Measurements from ENCODE around the gene SLPI. TPM values are rescaled to one million over a fixed set of nuclear protein-coding genes. Genes with fewer than 3 reads are reported as not detected.
A peak's percentile ranks its signal among the peaks of the same experiment; 100 is the strongest.

The SLPI gene, protein sequence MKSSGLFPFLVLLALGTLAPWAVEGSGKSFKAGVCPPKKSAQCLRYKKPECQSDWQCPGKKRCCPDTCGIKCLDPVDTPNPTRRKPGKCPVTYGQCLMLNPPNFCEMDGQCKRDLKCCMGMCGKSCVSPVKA
- total RNA-seq, result 966 TPM
- long read RNA-seq, transcript SLPI-201 (4 exons, 596 nt), result major isoform, 51 of 69 reads
- long read RNA-seq, partial matches to known transcripts, result 16 of 69 reads
- long read RNA-seq, other reads (novel, unspliced or antisense), result 2 of 69 reads

DNA sequence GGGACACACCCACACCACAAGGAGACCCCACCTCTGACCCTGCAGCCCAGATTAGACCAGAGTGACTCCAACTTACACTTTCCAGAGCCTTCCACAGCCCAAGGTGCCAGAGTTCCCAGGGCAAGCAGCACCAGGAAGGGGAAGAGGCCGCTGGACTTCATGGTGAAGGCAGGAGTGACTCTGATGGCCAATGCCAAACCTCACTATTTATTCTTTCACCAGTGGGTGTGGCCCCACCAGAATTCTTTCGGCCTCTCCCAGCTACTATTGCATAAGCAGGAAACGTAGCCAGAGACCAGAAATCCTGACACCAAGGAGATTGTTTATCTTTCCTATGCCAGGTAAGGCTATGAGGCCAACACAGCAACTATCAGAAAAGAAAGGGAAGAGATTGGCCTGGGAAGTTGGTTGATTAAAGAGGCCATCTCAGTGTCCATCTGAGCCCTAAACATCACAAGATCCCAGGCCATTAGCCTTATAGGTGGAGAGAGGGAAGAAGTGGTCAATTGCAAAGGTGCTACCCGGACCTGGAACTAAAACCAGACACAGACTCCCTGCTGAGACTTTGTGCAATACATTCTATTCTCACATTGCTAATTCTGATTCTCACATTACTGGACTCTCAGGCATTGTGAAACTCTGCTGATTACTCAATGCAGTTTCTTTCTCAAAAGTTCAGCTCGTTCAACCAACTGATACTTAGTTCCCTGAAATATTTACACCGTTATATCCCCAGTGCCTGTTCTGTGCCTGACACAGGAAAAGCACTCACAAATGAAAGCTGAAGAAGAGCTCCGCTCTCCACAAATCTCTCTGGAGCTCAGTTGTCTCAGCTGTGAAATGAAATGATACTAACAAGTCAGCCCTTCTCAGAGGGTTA lies at the start of gene SLPI:
TSS of gene SLPI (minus strand) at position 182 of the 880 bp plus-strand sequence. CDS start at position 161, 21 bp downstream.
- peaks cover 6% of the 10 kb centered on the region for H3K4me1 ChIP-seq
- no peaks in the 10 kb centered on the region for H3K27me3 ChIP-seq
- no peaks in the 10 kb centered on the region for H3K9me3 ChIP-seq
- DNase-seq (peak; percentile 73), ATAC-seq (peak; percentile 90)
- intact Hi-C loops (cut with DNase I), result no loop called here
- peak within 1 kb of the TSS; percentile 48 for H3K4me3 ChIP-seq
- peak within 1 kb of the TSS; percentile 77 for H3K27ac ChIP-seq
- H3K36me3 ChIP-seq, result no peaks in the 10 kb centered on the region
- TF ChIP-seq, protein P1, sequence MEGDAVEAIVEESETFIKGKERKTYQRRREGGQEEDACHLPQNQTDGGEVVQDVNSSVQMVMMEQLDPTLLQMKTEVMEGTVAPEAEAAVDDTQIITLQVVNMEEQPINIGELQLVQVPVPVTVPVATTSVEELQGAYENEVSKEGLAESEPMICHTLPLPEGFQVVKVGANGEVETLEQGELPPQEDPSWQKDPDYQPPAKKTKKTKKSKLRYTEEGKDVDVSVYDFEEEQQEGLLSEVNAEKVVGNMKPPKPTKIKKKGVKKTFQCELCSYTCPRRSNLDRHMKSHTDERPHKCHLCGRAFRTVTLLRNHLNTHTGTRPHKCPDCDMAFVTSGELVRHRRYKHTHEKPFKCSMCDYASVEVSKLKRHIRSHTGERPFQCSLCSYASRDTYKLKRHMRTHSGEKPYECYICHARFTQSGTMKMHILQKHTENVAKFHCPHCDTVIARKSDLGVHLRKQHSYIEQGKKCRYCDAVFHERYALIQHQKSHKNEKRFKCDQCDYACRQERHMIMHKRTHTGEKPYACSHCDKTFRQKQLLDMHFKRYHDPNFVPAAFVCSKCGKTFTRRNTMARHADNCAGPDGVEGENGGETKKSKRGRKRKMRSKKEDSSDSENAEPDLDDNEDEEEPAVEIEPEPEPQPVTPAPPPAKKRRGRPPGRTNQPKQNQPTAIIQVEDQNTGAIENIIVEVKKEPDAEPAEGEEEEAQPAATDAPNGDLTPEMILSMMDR (IDR thresholded peaks at IDR 0.05), result no peak

GRCh38 chr20:45303586-45304463 lies 49.5 kb upstream of the SLPI start:
- intact Hi-C loops (cut with DNase I), result no loop called here
- peaks cover 20% of the 10 kb centered on the region for H3K27me3 ChIP-seq
- no peaks in the 10 kb centered on the region for H3K4me1 ChIP-seq
- no peak overlapping the region for H3K4me3 ChIP-seq
- H3K36me3 ChIP-seq, result no peaks in the 10 kb centered on the region
- no peak overlapping the region for H3K27ac ChIP-seq
- DNase-seq, result no peak
- no peak for ATAC-seq
- no peaks in the 10 kb centered on the region for H3K9me3 ChIP-seq
- TF ChIP-seq, protein P1 (IDR thresholded peaks at IDR 0.05), result no peak

GRCh38 chr20:45301824-45302271 lies 47.5 kb upstream of the SLPI start:
- no peak overlapping the region for H3K27ac ChIP-seq
- H3K4me3 ChIP-seq, result no peak overlapping the region
- H3K9me3 ChIP-seq, result no peaks in the 10 kb centered on the region
- peaks cover 20% of the 10 kb centered on the region for H3K27me3 ChIP-seq
- no peaks in the 10 kb centered on the region for H3K4me1 ChIP-seq
- intact Hi-C loops (cut with DNase I), result no loop called here
- no peak for ATAC-seq
- TF ChIP-seq, protein P1 (IDR thresholded peaks at IDR 0.05), result no peak
- no peak for DNase-seq
- H3K36me3 ChIP-seq, result no peaks in the 10 kb centered on the region

DNA sequence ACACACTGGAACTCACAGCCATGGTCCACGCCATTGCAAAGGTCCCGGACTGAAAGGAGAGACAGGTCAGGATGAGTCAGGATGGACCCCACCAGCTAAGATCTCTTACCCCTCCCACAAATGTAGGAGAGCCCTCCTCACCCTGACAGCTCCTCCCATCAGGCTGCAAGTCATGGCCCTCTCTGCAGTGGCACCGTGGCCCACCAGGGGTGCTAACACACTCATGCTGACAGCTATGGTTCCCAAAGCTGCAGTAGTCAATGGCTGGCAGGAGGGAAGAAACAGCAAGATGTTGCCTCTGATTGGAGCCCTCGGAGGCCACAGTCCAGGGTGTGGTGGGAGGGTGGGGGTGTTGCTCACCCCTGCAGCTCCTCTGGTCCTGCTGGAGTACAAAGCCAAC lies 46.6 kb upstream of the SLPI start:
- Histone ChIP-seq H3K36me3 (no peaks in the 10 kb centered on the region), H3K4me3 (no peak overlapping the region), H3K9me3 (no peaks in the 10 kb centered on the region), H3K4me1 (no peaks in the 10 kb centered on the region), H3K27me3 (peaks cover 11% of the 10 kb centered on the region), H3K27ac (no peak overlapping the region)
- TF ChIP-seq, protein P1 (IDR thresholded peaks at IDR 0.05), result peak; percentile 19
- no peak for DNase-seq
- intact Hi-C loops (cut with DNase I), result no loop called here
- peak; percentile 48 for ATAC-seq

- TF ChIP-seq, protein P1 (IDR thresholded peaks at IDR 0.05), result no peak
- Histone ChIP-seq H3K4me1 (no peaks in the 10 kb centered on the region), H3K9me3 (no peaks in the 10 kb centered on the region), H3K27ac (no peak overlapping the region), H3K27me3 (peaks cover 10% of the 10 kb centered on the region), H3K4me3 (no peak overlapping the region), H3K36me3 (no peaks in the 10 kb centered on the region)
- DNase-seq (no peak), ATAC-seq (no peak)
- intact Hi-C loops (cut with DNase I), result no loop called here
These were observed 45.4 kb upstream of the SLPI start for GRCh38 chr20:45299786-45300185.

All from upper lobe of right lung (tissue), 1 donor.